Large intestine (tissue), 3 donors: ENCODE data around the gene CFAP73. TPM values are rescaled to one million over a fixed set of nuclear protein-coding genes. Genes with fewer than 3 reads are reported as not detected.
"Not testable (repeated sequence)": the region's sequence is repeated elsewhere in the genome, so short reads cannot be mapped to it uniquely, and the experiment has no call there.

Experiments used
- DNase-seq, 2 donors: peaks; one replicate each; pipeline versions ENCODE4 v3.0.0 to v3.0.0-alpha.2; 2013
- H3K27ac ChIP-seq: one replicate; pipeline ENCODE4 v1.5.1; 2013; ENCODE audit warnings: low read length
- H3K27me3 ChIP-seq: 2 replicates; pipeline ENCODE4 v1.6.1; 2013; ENCODE audit warnings: low read length; ENCODE audit not compliant: control insufficient read depth, insufficient read depth
- H3K36me3 ChIP-seq: 2 replicates; pipeline ENCODE4 v1.6.1; 2013; ENCODE audit warnings: low read length; ENCODE audit not compliant: control insufficient read depth, insufficient read depth
- H3K4me1 ChIP-seq: one replicate; pipeline ENCODE4 v1.6.1; 2013; ENCODE audit warnings: low read length; ENCODE audit not compliant: control insufficient read depth, insufficient read depth
- H3K4me3 ChIP-seq: one replicate; pipeline ENCODE4 v1.5.1; 2013; ENCODE audit warnings: low read length
- H3K9me3 ChIP-seq: one replicate; pipeline ENCODE4 v1.6.1; 2013; ENCODE audit warnings: mild to moderate bottlenecking, low read depth, low read length, moderate library complexity; ENCODE audit not compliant: control insufficient read depth
- WGBS: methylation state at CpG from one replicate; pipeline ENCODE4 v1.1.5; 2013; ENCODE audit warnings: low lambda C conversion rate; ENCODE audit not compliant: insufficient coverage; 5-methylcytosine and 5-hydroxymethylcytosine counted together
- polyA plus RNA-seq: library from polyadenylated mRNA; unstranded; fragments of 120-200 nt; gene quantifications from one replicate; pipeline ENCODE4 v1.2.1, GENCODE V29; 2013

Gene CFAP73
- polyA plus RNA-seq, 1 donor, result 0.34 TPM

DNA sequence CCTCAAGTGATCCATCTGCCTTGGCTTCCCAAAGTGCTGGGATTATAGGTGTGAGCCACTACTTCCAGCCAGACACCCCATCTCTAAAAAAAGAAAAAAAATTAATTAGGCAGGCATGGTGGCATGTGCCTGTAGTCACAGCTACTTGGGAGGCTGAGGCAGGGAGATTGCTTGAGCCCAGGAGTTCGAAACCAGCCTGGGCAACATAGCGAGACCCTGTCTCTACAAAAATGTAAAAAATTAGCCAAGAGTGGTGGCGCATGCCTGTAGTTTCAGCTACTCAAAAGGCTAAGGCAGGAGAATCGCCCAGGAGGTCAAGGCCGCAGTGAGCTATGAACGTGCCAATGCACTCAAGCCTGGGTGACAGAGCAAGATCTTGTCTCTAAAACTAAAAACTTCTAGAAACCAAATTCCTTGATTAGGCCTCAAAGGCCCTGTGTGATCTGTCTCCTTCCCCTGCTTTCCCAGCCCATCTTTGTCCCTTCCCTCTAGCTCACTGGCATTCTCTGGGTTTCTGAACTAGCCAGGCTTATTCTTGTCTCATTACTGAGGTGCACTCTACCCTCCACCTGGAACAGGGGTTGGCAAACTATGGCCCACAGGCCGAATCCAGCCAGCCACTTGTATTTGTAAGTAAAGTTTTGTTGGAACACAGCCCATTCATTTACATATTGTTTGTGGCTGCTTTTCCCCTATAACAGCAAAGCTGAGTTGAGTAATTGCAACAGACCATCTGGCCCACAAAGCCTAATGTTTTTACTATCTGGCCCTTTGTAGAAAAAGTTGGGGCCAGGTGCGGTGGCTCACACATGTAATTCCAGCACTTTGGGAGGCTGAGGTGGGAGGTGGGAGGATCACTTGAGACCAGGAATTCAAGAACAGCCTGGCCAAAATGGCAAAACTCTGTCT is 54.6 kb downstream of the CFAP73 start:
- DNase-seq, result no peak
- no peaks in the 10 kb centered on the region for H3K9me3 ChIP-seq
- H3K4me1 ChIP-seq, result no peaks in the 10 kb centered on the region
- no peak overlapping the region for H3K27ac ChIP-seq
- no peak overlapping the region for H3K4me3 ChIP-seq
- WGBS, result no CpG with 5 or more reads among the region's 8 CpGs
- no peaks in the 10 kb centered on the region for H3K36me3 ChIP-seq
- H3K27me3 ChIP-seq, result no peaks in the 10 kb centered on the region

- Histone ChIP-seq H3K27ac (no peak overlapping the region), H3K27me3 (no peaks in the 10 kb centered on the region), H3K4me3 (no peak overlapping the region), H3K36me3 (no peaks in the 10 kb centered on the region), H3K4me1 (no peaks in the 10 kb centered on the region), H3K9me3 (no peaks in the 10 kb centered on the region)
- WGBS, result 80% methylated on average over 2 of the region's 3 CpGs
- no peak for DNase-seq
Measured at GRCh38 chr12:113204804-113205203, 55.3 kb downstream of the CFAP73 start.

DNA sequence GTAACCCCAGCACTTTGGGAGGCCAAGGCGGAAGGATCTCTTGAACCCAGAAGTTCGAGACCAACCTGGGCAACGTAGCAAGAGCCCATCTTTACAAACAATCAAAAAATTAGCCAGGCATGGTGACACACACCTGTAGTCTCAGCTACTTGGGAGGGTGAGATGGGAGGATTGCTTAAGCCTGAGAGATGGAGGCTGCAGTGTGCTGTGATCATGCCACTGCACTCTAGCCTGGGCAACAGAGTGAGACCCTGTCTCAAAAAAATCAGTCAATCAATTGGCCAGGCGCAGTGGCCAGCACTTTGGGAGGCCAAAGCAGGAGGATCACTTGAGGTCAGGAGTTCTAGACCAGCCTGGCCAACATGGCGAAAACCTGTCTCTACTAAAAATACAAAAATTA is 57.3 kb downstream of the CFAP73 start:
- H3K27ac ChIP-seq, result not testable (repeated sequence)
- no CpG with 5 or more reads among the region's 5 CpGs for WGBS

GRCh38 chr12:113207613-113208040 is 58.1 kb downstream of the CFAP73 start:
- no CpG with 5 or more reads among the region's 6 CpGs for WGBS
- Histone ChIP-seq H3K27me3 (no peaks in the 10 kb centered on the region), H3K9me3 (no peaks in the 10 kb centered on the region), H3K4me1 (no peaks in the 10 kb centered on the region), H3K27ac (no peak overlapping the region), H3K4me3 (no peak overlapping the region), H3K36me3 (no peaks in the 10 kb centered on the region)
- DNase-seq, result no peak

More for the DNA sequence above, 57.3 kb downstream of the CFAP73 start:
- not testable (repeated sequence) for H3K9me3 ChIP-seq, H3K27me3 ChIP-seq, H3K36me3 ChIP-seq, H3K4me3 ChIP-seq, H3K4me1 ChIP-seq, DNase-seq

DNA sequence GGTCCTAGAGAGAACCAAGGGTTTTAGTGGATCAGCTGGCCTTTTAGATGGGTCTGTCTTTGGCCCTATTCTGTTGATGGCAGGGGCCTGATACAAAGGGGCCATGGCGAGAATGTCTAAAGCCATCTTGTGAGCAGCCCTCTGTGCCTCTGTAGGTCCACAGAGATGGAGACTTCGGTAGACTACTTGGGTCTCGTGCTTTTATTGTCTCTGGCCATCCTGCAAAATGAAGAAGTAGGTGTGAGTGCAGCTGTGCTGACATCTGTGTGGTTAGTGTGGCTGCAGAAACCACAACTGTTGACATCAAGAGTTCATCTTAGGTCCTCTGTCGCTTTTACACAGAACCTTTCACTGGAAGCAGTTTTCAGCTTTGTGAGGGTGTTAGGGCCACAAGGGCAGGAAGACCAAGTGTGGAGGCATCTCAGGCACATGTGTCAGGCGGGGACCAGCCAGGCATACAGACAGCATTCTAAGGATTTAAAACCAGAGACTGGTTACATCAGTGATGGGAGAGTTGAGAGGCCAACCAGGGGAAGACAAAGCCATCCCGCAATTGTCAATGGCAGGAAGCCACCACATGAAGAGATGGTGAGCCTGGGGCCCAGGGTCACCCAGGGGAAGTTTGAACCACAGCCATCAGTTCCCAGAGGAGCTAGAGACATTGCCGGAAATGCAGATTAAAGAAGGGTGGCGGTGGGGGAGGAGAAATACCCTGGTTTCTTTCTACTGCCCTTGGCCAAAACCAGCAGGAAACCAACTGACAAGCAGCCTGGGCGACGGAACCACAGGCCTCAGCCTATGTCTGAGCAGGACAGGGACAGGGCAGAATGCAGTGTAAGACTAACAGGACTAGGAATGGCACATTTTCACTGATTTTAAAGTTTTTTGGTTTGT is 58.8 kb downstream of the CFAP73 start:
- no peak overlapping the region for H3K27ac ChIP-seq
- peak in 1 of 2 donors; percentile 38 for DNase-seq

More for the DNA sequence above, 58.8 kb downstream of the CFAP73 start:
- WGBS, result no CpG with 5 or more reads among the region's 10 CpGs
- no peaks in the 10 kb centered on the region for H3K9me3 ChIP-seq
- H3K4me1 ChIP-seq, result no peaks in the 10 kb centered on the region
- no peak overlapping the region for H3K4me3 ChIP-seq
- no peaks in the 10 kb centered on the region for H3K36me3 ChIP-seq
- no peaks in the 10 kb centered on the region for H3K27me3 ChIP-seq

Other genes with a start within 250 kb of the CFAP73 start
- 26.9 TPM for gene OAS1, start 242.8 kb upstream of the CFAP73 start, polyA plus RNA-seq
- gene OAS3, start 211.2 kb upstream of the CFAP73 start, polyA plus RNA-seq, result 12.3 TPM
- gene OAS2, start 171.2 kb upstream of the CFAP73 start, polyA plus RNA-seq, result 2.9 TPM
- 9.1 TPM for gene DTX1, start 93.0 kb upstream of the CFAP73 start, polyA plus RNA-seq
- gene RASAL1, start 14.0 kb upstream of the CFAP73 start, polyA plus RNA-seq, result 0.69 TPM
- 51.1 TPM for gene DDX54, start 35.8 kb downstream of the CFAP73 start, polyA plus RNA-seq
- 13.8 TPM for gene RITA1, start 36.0 kb downstream of the CFAP73 start, polyA plus RNA-seq
- gene TPCN1, start 71.7 kb downstream of the CFAP73 start, polyA plus RNA-seq, result 65.5 TPM
- 18.1 TPM for gene SLC8B1, start 185.4 kb downstream of the CFAP73 start, polyA plus RNA-seq
- gene PLBD2, start 208.9 kb downstream of the CFAP73 start, polyA plus RNA-seq, result 21.2 TPM